Breast epithelium (tissue), 4 donors: ENCODE measurements around the gene CRELD2. TPM values are rescaled to one million over a fixed set of nuclear protein-coding genes. Genes with fewer than 3 reads are reported as not detected.

Experiments
- DNase-seq, 2 donors: peaks; one replicate each; pipeline ENCODE4 v3.0.0-alpha.2; 2019; ENCODE audit warnings: low spot score in 2 of 2
- H3K27ac ChIP-seq, 2 donors: fragments of 200-600 bp; sonication (generic) in 1 of 2; one replicate each; pipeline ENCODE4 v1.5.1; 2016 to 2019; ENCODE audit warnings: mild to moderate bottlenecking in 1 of 2
- H3K27me3 ChIP-seq, 2 donors: fragments of 200-600 bp; sonication (generic) in 1 of 2; one replicate each; pipeline versions ENCODE4 v1.5.1 to v1.6.0; 2017 to 2019; ENCODE audit warnings: control low read depth in 1 of 2, mild to moderate bottlenecking in 1 of 2
- H3K36me3 ChIP-seq: fragments of 200-600 bp; one replicate; pipeline ENCODE4 v1.5.1; 2019
- H3K4me1 ChIP-seq, 2 donors: fragments of 200-600 bp; sonication (generic); one replicate each; pipeline ENCODE4 v1.5.1; 2016 to 2019; ENCODE audit warnings: control low read depth in 1 of 2
- H3K4me3 ChIP-seq, 3 donors: fragments of 200-600 bp; sonication (generic); 1 replicate in 2 of 3; 2 replicates in 1 of 3; pipeline ENCODE4 v1.5.1; 2016 to 2019; ENCODE audit warnings: mild to moderate bottlenecking in 3 of 3, moderate library complexity in 2 of 3
- H3K9me3 ChIP-seq, 2 donors: fragments of 200-600 bp; sonication (generic) in 1 of 2; one replicate each; pipeline ENCODE4 v1.5.1; 2016 to 2019; ENCODE audit warnings: control low read depth in 1 of 2
- POLR2A ChIP-seq: fragments of 450-650 bp; IDR thresholded peaks from one replicate; pipeline ENCODE4 v1.6.1; 2016; ENCODE audit warnings: antibody characterized with exemption, mild to moderate bottlenecking, moderate library complexity
- POLR2AphosphoS5 ChIP-seq, 3 donors: sonication (generic); formaldehyde crosslinking; IDR thresholded peaks; one replicate each; pipeline ENCODE4 v1.6.1; 2017; ENCODE audit warnings: antibody characterized with exemption in 3 of 3
- intact Hi-C: fragments of 100-400 bp; cut with DNase I; formaldehyde crosslinking; loops from one replicate; pipeline ENCODE4 v1.15.1; 2023; ENCODE audit warnings: low total_unique reads
- total RNA-seq, 3 donors: library from RNA; depleted of rRNA; stranded (reverse); fragments of >200 nt; gene quantifications; one replicate each; pipeline ENCODE4 v1.1.0, GENCODE V29; 2016
- TF ChIP-seq, protein P1 (sequence below), 3 donors: fragments of 450-650 bp; IDR thresholded peaks; one replicate each; pipeline ENCODE4 v1.5.1; 2016 to 2017; ENCODE audit warnings: antibody characterized with exemption in 3 of 3, mild to moderate bottlenecking in 3 of 3, moderate library complexity in 3 of 3

The CRELD2 gene
- total RNA-seq, 3 donors from 2014 or later, result 20.6 to 59.3 (median 39.5) TPM

DNA sequence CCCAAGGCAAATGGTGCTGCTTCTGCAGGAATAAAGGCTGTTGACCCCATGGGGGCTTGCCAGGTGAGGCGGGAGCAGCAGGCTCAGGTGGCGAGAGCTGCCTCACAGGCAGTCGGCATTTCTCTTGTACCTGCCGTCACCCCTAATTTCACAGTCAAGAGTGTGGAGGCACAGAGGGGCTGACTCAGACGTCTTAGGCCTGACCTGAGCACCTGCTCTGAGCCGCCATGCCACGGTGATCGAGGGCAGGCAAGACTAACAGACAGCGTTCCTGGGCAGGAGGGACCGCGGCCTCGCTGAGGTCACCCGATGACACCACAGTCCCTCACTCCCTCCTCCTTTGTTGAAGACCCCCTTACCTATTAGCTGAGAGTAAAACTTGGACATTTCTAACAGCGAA, 5.4 kb upstream of the CRELD2 start:
- Histone ChIP-seq H3K27me3 (no peaks in the 10 kb centered on the region), H3K9me3 (no peaks in the 10 kb centered on the region), H3K4me1 (no peaks in the 10 kb centered on the region), H3K4me3 (no peak overlapping the region), H3K36me3 (peaks cover 4% of the 10 kb centered on the region), H3K27ac (no peak overlapping the region)
- intact Hi-C loops, result no loop called here
- no peak for DNase-seq
- TF ChIP-seq POLR2AphosphoS5 (IDR thresholded peaks at IDR 0.05), result no peak
- TF ChIP-seq, protein P1, sequence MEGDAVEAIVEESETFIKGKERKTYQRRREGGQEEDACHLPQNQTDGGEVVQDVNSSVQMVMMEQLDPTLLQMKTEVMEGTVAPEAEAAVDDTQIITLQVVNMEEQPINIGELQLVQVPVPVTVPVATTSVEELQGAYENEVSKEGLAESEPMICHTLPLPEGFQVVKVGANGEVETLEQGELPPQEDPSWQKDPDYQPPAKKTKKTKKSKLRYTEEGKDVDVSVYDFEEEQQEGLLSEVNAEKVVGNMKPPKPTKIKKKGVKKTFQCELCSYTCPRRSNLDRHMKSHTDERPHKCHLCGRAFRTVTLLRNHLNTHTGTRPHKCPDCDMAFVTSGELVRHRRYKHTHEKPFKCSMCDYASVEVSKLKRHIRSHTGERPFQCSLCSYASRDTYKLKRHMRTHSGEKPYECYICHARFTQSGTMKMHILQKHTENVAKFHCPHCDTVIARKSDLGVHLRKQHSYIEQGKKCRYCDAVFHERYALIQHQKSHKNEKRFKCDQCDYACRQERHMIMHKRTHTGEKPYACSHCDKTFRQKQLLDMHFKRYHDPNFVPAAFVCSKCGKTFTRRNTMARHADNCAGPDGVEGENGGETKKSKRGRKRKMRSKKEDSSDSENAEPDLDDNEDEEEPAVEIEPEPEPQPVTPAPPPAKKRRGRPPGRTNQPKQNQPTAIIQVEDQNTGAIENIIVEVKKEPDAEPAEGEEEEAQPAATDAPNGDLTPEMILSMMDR (IDR thresholded peaks at IDR 0.05), result no peak
- no peak for TF ChIP-seq POLR2A

DNA sequence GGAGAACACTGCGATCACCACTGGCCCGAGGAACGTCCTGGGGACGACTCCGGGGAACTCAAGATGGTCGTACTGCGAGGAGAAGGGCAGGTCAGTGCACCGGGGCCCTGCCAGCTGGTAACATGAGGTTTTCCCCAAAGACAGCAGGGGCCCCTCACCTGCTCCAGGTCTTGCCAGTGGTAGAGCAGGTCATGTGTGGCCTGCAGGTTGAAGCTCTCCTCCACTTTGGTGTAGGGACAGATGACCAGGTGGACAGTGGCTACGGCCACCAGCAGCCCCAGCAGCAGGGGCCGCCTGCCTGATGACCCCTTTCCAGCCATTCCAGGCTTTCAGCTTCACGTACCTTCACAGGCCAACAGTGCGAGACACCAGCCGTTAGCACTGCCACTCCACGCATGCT, 5.0 kb upstream of the CRELD2 start:
- intact Hi-C loops, result no loop called here
- no peak for DNase-seq
- peaks cover 4% of the 10 kb centered on the region for H3K36me3 ChIP-seq

DNA sequence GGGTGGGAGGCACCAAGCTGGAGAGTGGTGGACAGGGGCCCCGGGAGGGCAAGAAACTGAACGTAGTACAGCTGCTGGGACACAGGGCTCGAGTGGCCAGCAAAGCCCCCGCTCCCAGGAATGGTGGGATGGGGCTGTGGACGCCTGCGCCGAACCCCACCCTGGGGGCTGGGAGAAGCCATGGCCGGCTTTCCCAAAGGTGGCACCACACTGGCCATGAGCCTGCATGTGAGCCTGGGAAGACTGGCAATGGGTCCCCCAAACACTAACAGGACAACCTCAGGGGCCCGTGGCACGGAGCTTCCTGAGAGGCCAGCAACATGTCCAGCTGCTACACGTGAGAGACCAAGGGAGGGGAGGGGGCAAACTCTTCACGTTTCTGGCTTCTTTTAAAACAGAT, 4.2 kb upstream of the CRELD2 start:
- peaks cover 4% of the 10 kb centered on the region for H3K36me3 ChIP-seq
- no peak overlapping the region for H3K4me3 ChIP-seq
- H3K9me3 ChIP-seq, result no peaks in the 10 kb centered on the region
- no peaks in the 10 kb centered on the region for H3K27me3 ChIP-seq
- no peak for DNase-seq
- no peak for TF ChIP-seq POLR2AphosphoS5 (IDR thresholded peaks at IDR 0.05)
- TF ChIP-seq POLR2A, result no peak
- TF ChIP-seq, protein P1 (IDR thresholded peaks at IDR 0.05), result no peak
- peaks cover 4 to 5% of the 10 kb centered on the region in 2 donors for H3K4me1 ChIP-seq
- intact Hi-C loops, result no loop called here
- no peak overlapping the region for H3K27ac ChIP-seq

More for the DNA sequence above, 5.0 kb upstream of the CRELD2 start:
- Histone ChIP-seq H3K4me3 (no peak overlapping the region), H3K9me3 (no peaks in the 10 kb centered on the region), H3K27me3 (no peaks in the 10 kb centered on the region), H3K27ac (no peak overlapping the region), H3K4me1 (no peaks in the 10 kb centered on the region)
- no peak for TF ChIP-seq POLR2AphosphoS5 (IDR thresholded peaks at IDR 0.05)
- TF ChIP-seq, protein P1 (IDR thresholded peaks at IDR 0.05), result no peak
- no peak for TF ChIP-seq POLR2A

GRCh38 chr22:49915610-49916009, 2.8 kb upstream of the CRELD2 start:
- Histone ChIP-seq H3K4me3 (no peak overlapping the region), H3K27ac (no peak overlapping the region), H3K36me3 (peaks cover 4% of the 10 kb centered on the region), H3K9me3 (no peaks in the 10 kb centered on the region), H3K4me1 (peaks cover 5 to 6% of the 10 kb centered on the region in 2 donors), H3K27me3 (no peaks in the 10 kb centered on the region)
- no peak for TF ChIP-seq POLR2A
- TF ChIP-seq, protein P1 (IDR thresholded peaks at IDR 0.05), result no peak
- no peak for TF ChIP-seq POLR2AphosphoS5 (IDR thresholded peaks at IDR 0.05)
- no peak for DNase-seq
- intact Hi-C loops, result no loop called here

- H3K27me3 ChIP-seq, result no peaks in the 10 kb centered on the region
- no peak for TF ChIP-seq POLR2AphosphoS5 (IDR thresholded peaks at IDR 0.05)
- TF ChIP-seq, protein P1 (IDR thresholded peaks at IDR 0.05), result no peak
- TF ChIP-seq POLR2A, result no peak
- H3K4me3 ChIP-seq, result peak overlapping the region in 2 of 3 donors; percentile 67 to 94
- H3K4me1 ChIP-seq, result peaks cover 5 to 6% of the 10 kb centered on the region in 2 donors
- intact Hi-C loops, result no loop called here
- peaks cover 4% of the 10 kb centered on the region for H3K36me3 ChIP-seq
- DNase-seq, result no peak
- no peak overlapping the region for H3K27ac ChIP-seq
- H3K9me3 ChIP-seq, result no peaks in the 10 kb centered on the region
These were observed 1.6 kb upstream of the CRELD2 start for GRCh38 chr22:49916831-49917230.
